ENCODE data around the gene RBM47.
"Not testable (repeated sequence)": the region's sequence is repeated elsewhere in the genome, so short reads cannot be mapped to it uniquely, and the experiment has no call there.

RBM47 gene

GRCh38 chr4:40629401-40630334 lies at the start of gene RBM47:
TSS of gene RBM47 (minus strand) at chr4:40629864. CDS start at chr4:40438893, 190,971 bp downstream.
- in situ Hi-C loops (cut with MboI; ENCODE audit: low sequenced_read_pairs), result no loop called here

- in situ Hi-C loops (cut with MboI; ENCODE audit: low sequenced_read_pairs), result no loop called here
These were observed 48.8 kb upstream of the RBM47 start for GRCh38 chr4:40678421-40678820.

DNA sequence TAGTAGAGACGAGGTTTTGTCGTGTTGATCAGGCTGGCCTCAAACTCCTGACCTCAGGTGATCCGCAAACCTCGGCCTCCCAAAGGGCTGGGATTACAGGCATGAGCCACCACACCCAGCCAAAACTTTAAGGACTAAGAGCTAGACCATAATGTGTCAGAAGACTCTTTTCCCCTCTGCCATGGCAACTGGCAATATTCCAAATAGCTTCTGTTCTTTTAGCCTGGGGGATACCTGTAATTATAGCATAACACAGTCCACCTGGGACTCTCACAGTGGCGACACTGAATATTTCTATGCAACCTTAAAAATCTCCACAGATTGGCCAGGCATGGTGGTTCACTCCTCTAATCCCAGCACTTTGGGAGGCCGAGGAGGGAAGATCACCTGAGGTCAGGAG lies 45.5 kb upstream of the RBM47 start:
- in situ Hi-C loops (cut with MboI; ENCODE audit: low sequenced_read_pairs), result no loop called here

DNA sequence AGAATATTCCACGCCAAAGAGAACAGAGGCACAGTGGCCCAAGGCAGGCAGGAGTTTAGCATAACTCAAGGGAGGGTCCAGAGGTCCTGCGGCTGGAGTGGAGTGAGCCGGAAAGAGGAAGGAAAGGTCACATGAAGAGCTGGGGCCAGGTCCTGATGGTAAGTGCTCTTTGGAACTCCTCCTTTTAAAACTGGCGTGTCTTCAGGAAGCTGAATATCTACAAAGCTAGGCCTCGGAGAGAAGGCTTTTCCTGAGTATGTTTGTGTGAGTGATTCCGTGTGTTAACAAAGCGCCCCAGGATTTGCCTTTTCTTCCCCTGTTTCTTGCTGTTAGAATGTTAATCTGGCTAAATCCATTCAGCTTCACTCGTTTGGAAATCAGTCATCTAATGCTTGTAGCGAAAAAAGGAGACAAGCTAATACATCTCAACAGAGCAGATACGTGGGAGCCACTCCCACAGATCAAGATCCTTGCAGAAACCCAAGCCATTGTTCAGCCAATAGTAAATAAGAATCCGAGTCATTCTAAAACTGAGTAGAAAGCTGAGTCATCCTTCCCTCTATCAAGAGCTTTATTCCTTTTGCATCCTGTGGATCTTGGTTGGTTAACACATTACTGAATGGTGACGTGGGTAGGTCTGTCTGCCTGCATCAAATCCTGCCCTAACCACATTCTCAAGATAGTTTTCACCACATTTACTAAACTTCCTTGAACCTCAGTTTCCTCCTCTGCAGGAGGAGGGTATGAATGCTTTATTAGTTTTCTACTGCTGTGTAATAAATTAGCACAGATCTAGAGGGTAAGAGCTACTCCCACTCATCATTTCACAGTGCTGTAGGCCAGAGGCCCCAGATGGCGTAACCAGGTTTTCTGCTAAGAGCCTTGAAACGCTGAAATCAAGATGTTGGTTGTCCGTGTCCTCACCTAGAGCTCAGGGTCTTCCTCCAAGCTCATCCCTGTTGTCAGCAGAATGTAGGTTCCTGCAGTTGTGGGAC lies 43.2 kb upstream of the RBM47 start:
- in situ Hi-C loops (cut with MboI; ENCODE audit: low sequenced_read_pairs), result no loop called here

- in situ Hi-C loops (cut with MboI; ENCODE audit: low sequenced_read_pairs), result no loop called here
These were observed 39.8 kb upstream of the RBM47 start for GRCh38 chr4:40669504-40669903.

- in situ Hi-C loops (cut with MboI; ENCODE audit: low sequenced_read_pairs), result no loop called here
These were observed 36.2 kb upstream of the RBM47 start for GRCh38 chr4:40665842-40666241.

DNA sequence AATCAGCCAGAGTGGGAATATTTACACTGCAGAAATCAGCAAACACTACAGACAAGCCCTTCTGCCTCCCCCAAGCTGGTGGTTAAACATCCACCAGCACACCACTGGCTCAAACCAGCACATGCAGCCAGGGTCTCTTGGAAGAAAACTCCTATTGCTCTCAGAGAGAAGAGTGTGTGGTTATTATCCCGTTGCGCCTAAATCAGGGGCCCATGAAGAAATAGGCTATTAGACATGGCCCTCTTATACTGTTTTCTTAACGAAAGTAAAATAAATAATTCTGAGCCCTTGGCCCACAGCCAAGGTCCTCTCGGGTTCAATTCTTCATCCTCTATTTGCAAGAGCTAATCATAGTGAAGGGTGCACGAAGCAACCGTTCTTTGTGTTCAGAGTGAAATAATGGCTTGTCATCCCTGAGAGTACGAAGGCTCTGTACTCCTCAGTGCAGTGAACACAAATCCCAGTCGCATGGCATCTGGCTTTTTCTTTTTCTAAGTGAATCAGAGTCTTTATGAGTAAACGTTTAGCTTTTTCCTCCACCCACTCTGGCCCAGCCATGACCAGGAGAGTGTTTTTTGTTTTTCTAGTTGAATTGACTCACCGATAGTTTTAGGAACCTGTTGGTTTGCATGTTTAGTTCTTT lies 33.4 kb upstream of the RBM47 start:
- in situ Hi-C loops (cut with MboI; ENCODE audit: low sequenced_read_pairs), result no loop called here

DNA sequence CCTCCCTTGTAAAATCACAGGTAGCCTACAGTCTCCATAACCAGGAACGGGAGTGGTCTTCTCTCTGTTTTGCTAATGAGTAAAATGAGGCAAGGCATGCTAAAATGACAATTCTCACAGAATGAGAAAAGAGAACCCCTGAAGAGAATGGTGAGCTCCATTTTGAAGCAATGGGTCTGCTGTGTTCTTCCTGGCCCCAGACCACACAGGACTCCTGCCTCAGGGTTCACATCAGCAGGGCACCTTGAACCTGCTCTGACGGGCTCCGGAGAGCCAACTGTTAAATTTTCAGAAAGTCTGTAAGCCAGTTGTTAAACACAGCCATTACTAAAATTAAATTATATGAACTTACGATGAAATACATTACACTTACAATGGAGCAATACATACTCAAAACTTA lies 32.1 kb upstream of the RBM47 start:
- in situ Hi-C loops (cut with MboI; ENCODE audit: low sequenced_read_pairs), result no loop called here

DNA sequence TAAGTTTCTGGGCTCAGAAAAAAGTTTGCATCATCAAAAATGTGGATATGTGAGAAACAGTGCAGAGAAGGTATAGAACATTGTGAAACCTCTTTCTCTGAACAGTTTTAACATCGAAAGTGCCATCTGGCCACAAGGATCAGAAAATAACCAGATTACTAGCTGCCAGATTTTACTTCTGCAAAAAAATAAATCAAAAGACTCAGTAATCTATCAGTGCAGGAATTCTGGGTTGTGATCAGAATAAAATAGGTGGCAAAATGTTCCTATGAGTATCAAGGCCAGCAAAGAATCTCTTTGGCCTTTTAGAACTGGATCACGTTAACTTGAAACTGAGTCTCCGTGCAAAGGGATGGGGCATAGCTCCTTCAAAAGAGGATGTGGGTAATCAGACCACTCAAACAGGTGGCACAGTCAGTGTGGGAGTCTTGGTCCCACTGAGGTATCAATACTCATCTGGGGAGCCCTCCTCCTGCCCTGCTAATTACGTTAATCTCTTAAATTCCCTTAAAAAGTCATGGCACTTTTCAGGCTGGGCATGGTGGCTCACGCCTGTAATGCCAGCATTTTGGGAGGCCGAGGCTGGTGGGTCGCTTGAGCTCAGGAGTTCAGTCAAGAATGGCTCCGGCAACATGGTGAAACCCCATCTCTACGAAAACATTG lies 26.7 kb upstream of the RBM47 start:
- in situ Hi-C loops (cut with MboI; ENCODE audit: low sequenced_read_pairs), result no loop called here

DNA sequence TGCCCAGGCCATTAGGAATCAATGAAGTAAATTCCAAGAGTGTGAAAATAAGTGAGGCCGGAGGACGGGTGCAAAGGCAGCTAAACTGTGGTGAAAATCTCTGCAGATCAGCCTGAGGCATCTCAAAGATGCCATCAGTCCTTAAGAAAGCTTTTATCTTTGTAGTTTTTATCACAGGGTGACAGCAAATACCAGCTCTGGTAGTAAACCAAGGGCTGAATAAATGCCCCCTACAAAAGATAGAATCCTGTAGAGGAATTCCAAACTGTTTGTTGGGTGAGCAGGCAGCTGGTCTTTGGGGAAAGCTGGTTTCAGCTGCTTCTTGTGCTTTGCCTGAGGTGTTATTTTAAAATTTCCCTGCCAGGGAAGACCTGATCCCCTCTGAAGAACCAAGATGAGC lies 21.6 kb upstream of the RBM47 start:
- in situ Hi-C loops (cut with MboI; ENCODE audit: low sequenced_read_pairs), result no loop called here

- in situ Hi-C loops (cut with MboI; ENCODE audit: low sequenced_read_pairs), result no loop called here
These were observed 19.7 kb upstream of the RBM47 start for GRCh38 chr4:40649321-40649720.

DNA sequence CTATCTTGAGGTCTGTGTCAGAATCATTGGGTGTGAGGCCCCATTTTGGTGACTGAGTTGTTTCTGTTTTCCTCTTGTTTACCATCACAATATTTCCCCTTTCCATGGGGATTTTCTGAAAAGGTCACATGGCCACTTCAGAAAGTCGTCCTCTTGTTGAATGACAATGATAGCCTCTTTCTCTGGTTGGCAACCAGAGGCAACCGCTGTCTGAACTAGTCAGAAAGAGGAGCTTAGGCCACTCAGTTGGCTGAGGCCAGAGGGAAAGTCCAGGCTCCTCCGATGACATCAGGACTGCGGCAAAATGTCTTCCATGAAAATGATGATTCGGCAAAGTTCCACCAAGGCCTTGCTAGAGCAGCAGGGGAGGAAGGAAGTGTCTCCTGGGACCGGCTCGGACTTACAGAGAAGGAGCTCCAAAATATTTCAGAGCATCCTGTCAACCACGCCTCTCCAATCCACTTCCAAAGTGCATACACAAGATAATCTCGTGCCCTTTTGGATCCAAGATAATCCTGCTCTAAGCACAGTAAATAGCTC lies 19.1 kb upstream of the RBM47 start:
- in situ Hi-C loops (cut with MboI; ENCODE audit: low sequenced_read_pairs), result no loop called here

- in situ Hi-C loops (cut with MboI; ENCODE audit: low sequenced_read_pairs), result no loop called here
These were observed 18.5 kb upstream of the RBM47 start for GRCh38 chr4:40648131-40648530.

DNA sequence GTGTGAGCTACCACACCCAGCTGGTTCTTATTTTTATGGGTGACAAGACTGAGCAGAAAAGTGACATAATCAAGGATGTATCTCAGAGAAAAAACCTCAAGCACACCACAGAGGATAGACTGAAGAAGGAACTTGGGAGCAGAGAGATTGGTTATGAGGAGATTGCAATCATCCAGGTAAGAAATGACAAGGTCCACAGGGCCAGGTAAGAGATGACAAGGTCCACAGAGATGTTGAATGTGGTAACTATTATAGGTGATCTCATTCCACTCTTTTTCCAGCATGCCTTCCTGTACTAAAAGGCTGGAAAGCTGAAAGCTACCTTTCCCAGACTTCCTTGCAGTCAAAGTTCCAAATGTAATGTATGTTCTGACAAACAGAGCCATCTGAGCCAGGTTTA lies 15.9 kb upstream of the RBM47 start:
- in situ Hi-C loops (cut with MboI; ENCODE audit: low sequenced_read_pairs), result no loop called here

- in situ Hi-C loops (cut with MboI; ENCODE audit: low sequenced_read_pairs), result no loop called here
These were observed 2.4 kb upstream of the RBM47 start for GRCh38 chr4:40632080-40632479.

DNA sequence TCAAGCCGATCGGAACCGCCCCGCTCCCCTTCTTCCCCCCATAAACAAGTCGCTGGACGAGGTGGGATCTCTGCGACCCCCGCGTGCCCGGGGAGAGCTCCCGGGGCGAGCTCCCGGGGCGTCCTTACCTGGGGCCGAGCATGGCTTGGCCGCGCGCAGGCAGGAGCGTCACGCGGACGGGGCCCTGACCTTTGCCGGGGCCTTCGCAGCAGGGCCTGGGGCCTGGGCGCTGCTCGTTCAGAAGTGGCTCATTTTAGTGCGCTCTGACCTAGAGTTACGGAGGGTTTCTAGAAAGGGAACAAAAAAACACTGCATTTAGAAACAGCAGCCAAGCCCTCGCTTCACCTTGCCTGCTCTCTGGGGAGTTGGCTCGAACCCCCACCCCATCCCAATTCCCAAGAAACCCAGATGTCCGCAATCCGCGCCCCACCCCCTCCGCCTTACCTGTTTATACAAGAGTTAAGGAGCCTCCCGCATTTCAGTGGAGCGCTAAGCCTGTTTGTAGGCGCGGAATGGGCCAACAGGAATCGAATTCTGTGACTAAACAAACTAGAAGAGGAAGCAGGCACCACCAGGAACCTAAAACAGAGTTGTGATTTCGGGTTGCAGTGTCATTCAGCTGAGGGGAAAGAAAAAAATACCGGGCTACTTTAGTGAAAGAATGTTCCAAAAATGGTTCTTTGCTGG lies 814 bp upstream of the RBM47 start:
- in situ Hi-C loops (cut with MboI; ENCODE audit: low sequenced_read_pairs), result no loop called here

- in situ Hi-C loops (cut with MboI; ENCODE audit: low sequenced_read_pairs), result no loop called here
These were observed 776 bp downstream of the RBM47 start for GRCh38 chr4:40628888-40629287.

GRCh38 chr4:40628407-40628806 lies 1.3 kb downstream of the RBM47 start:
- in situ Hi-C loops (cut with MboI; ENCODE audit: low sequenced_read_pairs), result not testable (repeated sequence)

DNA sequence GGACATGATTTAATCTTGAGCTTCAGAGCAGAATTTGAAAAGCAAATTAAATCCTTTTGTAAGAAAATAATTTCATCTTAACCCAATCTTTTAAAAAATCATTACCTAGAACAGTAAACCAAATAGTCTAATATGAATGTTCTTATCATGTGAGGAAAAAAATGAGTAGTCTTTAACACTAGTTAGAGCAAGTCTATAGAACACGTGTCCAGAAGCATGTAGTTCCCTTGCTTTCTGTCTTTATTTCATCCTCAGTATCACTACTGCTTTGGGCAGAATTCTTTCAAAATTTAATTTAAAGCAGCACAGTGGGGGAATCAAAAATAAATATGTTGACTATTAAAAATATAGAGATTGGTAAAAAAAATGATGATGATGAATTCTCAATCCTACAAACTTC lies 2.1 kb downstream of the RBM47 start:
- in situ Hi-C loops (cut with MboI; ENCODE audit: low sequenced_read_pairs), result no loop called here

Measured in HL-60/S4 treated with retinoic acid at 250 ng/mL for 4 days and 3 days (cell line).